Activated CD4-positive, alpha-beta memory T cell treated with anti-CD3 and anti-CD28 coated beads, Interleukin-2, amount 10 ng/mL, durations not matched to agents 7 days and 5 days (primary cell): Measurements from ENCODE around the gene PRPF38A. TPM values are rescaled to one million over a fixed set of nuclear protein-coding genes. Genes with fewer than 3 reads are reported as not detected.

Experiments used
- CTCF ChIA-PET: fragments of 350-600 bp; sonication (Branson Sonifier 250); formaldehyde crosslinking; loops from one replicate; lab custom pipeline; 2021; ENCODE audit warnings: antibody characterized with exemption, inconsistent platforms; lab: Charles Lee
- POLR2A ChIA-PET: fragments of 350-600 bp; sonication (Branson Sonifier 250); formaldehyde crosslinking; loops from one replicate; lab custom pipeline; 2021; ENCODE audit warnings: antibody characterized with exemption; lab: Charles Lee
- DNase-seq: peaks from one replicate; pipeline ENCODE4 v3.0.0-alpha.2; 2020
- H3K27ac Mint-ChIP-seq: one replicate; pipeline ENCODE4 v1.8.0; 2021; ENCODE audit warnings: mild to moderate bottlenecking, mixed read lengths
- H3K27me3 Mint-ChIP-seq: one replicate; pipeline ENCODE4 v1.8.0; 2021; ENCODE audit warnings: mixed read lengths
- H3K36me3 Mint-ChIP-seq: one replicate; pipeline ENCODE4 v1.8.0; 2021; ENCODE audit warnings: low read depth, mixed read lengths
- H3K4me1 Mint-ChIP-seq: one replicate; pipeline ENCODE4 v1.8.0; 2021; ENCODE audit warnings: mixed read lengths
- H3K4me3 Mint-ChIP-seq: one replicate; pipeline ENCODE4 v1.8.0; 2021; ENCODE audit warnings: mild to moderate bottlenecking, mixed read lengths
- H3K9me3 Mint-ChIP-seq: one replicate; pipeline ENCODE4 v1.8.0; 2021; ENCODE audit warnings: mixed read lengths
- total RNA-seq, 2 experiments: library from RNA; stranded (reverse); gene quantifications; one replicate each; pipeline ENCODE4 v1.2.3, GENCODE V29; 2021

Gene PRPF38A
- total RNA-seq, result 10 to 100 TPM; 84.1 to 86.5 TPM

DNA sequence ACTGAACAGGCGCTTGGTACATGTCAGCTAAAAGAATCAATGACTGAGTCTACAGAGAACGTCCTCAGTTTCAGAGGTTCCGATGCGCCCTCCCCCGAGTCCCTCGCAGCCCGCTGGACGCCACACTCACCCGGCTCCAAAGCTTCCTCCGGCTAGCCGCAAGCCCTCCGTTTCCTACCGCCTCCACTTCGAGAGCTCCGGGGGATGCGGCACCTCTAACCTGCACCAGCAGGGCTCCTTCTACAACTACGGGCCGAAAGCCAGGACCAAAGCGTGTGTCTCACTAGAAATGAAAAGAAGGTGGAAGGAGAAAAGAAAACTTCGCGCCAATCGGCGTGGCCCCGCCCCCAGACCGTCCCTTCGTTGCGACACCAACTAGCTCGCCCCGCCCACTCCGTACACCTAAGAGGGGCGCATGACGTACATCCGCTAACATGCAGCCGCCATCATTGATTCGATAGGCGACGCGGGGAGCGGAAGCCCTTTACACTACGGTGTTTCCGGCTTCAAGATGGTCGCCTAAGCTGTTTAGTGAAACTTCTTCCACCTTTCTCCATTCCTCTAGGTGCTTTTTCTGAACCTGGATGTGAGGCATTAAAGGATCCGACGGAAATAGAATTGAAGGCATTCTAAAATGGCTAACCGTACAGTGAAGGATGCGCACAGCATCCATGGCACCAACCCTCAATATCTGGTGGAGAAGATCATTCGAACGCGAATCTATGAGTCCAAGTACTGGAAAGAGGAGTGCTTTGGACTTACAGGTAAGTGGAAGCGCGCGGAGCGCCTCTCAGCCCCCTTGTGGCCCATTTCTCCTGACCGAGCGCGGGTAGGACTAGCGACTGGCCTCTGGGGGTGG, at the start of gene PRPF38A, which contains the start of gene ORC1:
TSS of gene PRPF38A (plus strand) at position 487 of the 859 bp plus-strand sequence. CDS start at position 635, 148 bp downstream.
TSS of gene ORC1 (minus strand) at position 308 of the 859 bp plus-strand sequence. CDS start 2,200 bp downstream, outside the sequence.
- POLR2A ChIA-PET, result interaction anchor here (0.9 to 6.1 kb wide), 45 partner anchors 10 to 923 kb away, joined by 3 to 144 read pairs (median 6); partner anchors contain the start of genes BTF3L4, CC2D1B, GPX7 and KTI12

DNA sequence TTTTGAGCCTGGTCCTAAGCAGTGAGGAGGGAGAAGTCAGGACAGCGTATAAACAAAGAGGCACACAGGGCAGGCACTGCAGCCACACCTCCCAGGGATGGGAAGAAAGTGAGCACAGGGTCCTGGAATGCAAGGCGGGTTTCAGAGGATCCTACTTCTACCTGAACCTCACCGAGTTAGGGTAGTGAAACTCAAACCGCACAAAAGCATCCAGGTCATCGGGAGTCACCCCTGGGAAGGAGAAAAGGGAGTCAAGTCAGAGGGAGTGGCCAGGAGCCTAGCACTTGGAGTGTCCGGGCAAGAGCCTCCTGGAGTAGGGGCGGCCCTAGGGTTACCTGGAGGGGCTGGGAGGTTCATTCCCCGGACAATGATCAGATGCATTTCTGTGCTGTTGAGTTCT, 49.0 kb upstream of the PRPF38A start:
- peaks cover 71% of the 10 kb centered on the region for H3K36me3 Mint-ChIP-seq
- POLR2A ChIA-PET, result interaction anchor here (1.7 kb wide), 1 partner anchor 9 kb away, joined by 5 read pairs; no protein-coding TSS in a partner anchor

More for the DNA sequence above, at the start of gene PRPF38A, which contains the start of gene ORC1:
- H3K36me3 Mint-ChIP-seq, result peaks cover 75% of the 10 kb centered on the region
- peak within 1 kb of the TSS; percentile 100 for H3K27ac Mint-ChIP-seq
- no peaks in the 10 kb centered on the region for H3K27me3 Mint-ChIP-seq
- peak; percentile 98 for DNase-seq
- H3K4me3 Mint-ChIP-seq, result peak within 1 kb of the TSS; percentile 100
- H3K4me1 Mint-ChIP-seq, result peaks cover 67% of the 10 kb centered on the region
- no peaks in the 10 kb centered on the region for H3K9me3 Mint-ChIP-seq
- CTCF ChIA-PET, result interaction anchor here (0.7 to 3.8 kb wide), 20 partner anchors 9 to 517 kb away, joined by 3 to 37 read pairs (median 4); partner anchors contain the start of genes ECHDC2, SHISAL2A and TUT4

DNA sequence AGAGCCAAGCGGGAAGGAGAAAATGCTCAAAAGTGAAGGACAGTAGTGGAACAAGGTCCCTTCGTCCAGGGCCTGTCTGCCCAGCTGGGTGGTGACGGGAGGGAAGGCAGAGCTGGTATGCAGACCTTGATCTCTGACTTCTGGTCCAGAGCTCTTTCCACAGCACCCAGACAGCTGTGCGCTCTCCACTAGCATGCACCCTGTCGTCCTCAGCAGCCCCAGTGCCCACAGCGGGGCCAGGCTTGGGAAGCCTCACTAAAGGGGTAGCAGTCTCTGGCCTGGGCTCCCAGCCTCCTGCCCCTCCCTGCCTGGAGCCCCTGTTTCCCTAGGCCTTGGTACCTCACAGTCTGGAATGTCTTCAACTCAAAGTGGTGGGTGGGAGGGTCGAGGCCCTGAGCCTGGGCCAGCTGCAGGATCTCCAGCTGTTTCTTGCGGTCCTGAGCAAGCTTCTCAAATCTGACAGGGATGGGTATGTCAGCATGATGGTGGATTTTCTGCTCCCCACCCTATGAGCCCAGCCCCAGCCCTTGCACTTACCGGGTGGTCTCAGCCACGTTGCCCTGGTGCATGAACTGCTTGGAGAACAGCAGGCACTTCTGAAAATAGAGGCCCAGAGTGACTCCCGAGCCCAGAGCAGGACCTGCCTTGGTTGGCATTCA, 48.4 kb upstream of the PRPF38A start:
- H3K27me3 Mint-ChIP-seq, result no peaks in the 10 kb centered on the region
- CTCF ChIA-PET, result no interaction called here
- no peak overlapping the region for H3K4me3 Mint-ChIP-seq
- H3K4me1 Mint-ChIP-seq, result peaks cover 5% of the 10 kb centered on the region
- H3K36me3 Mint-ChIP-seq, result peaks cover 76% of the 10 kb centered on the region
- no peaks in the 10 kb centered on the region for H3K9me3 Mint-ChIP-seq
- H3K27ac Mint-ChIP-seq, result no peak overlapping the region
- POLR2A ChIA-PET, result interaction anchor here (1.1 to 1.7 kb wide), 2 partner anchors 9 to 10 kb away, joined by 3 to 5 read pairs; partner anchors contain the start of gene CC2D1B
- no peak for DNase-seq

More for the DNA sequence above, 49.0 kb upstream of the PRPF38A start:
- CTCF ChIA-PET, result no interaction called here
- Mint-ChIP-seq H3K4me1 (peaks cover 5% of the 10 kb centered on the region), H3K9me3 (no peaks in the 10 kb centered on the region), H3K27me3 (no peaks in the 10 kb centered on the region), H3K4me3 (no peak overlapping the region), H3K27ac (no peak overlapping the region)
- DNase-seq, result no peak

- ChIA-PET CTCF (no interaction called here), POLR2A (interaction anchor here (1.0 to 1.7 kb wide), 3 partner anchors 8 to 21 kb away, joined by 3 to 5 read pairs (median 3); partner anchors contain the start of gene CC2D1B)
- H3K4me3 Mint-ChIP-seq, result no peak overlapping the region
- H3K4me1 Mint-ChIP-seq, result peaks cover 7% of the 10 kb centered on the region
- H3K27ac Mint-ChIP-seq, result no peak overlapping the region
- peaks cover 85% of the 10 kb centered on the region for H3K36me3 Mint-ChIP-seq
- DNase-seq, result no peak
- H3K27me3 Mint-ChIP-seq, result no peaks in the 10 kb centered on the region
- no peaks in the 10 kb centered on the region for H3K9me3 Mint-ChIP-seq
Measured at GRCh38 chr1:52356818-52357355, 47.5 kb upstream of the PRPF38A start.

DNA sequence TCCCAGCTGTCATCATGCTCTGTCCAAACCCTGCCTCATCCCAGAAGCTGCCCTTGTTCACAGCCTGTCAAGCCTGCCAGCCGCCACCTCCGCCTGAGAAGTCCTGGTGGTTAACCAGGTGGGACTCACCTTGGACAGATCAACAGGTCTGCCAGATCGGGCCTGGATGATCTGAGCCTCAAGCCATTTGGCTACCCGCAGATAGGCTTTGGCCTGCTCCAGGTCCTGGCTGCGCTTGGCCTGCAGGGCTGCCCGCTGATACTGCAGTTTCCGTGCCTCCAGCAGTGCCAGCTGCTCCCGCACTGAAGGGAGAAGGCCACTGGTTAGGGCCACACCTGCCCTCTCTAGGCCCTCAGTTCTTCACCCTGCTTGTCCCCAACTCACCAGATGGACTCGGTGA, 47.0 kb upstream of the PRPF38A start:
- Mint-ChIP-seq H3K4me1 (peaks cover 8% of the 10 kb centered on the region), H3K9me3 (no peaks in the 10 kb centered on the region), H3K27me3 (no peaks in the 10 kb centered on the region), H3K36me3 (peaks cover 90% of the 10 kb centered on the region), H3K27ac (no peak overlapping the region), H3K4me3 (no peak overlapping the region)
- CTCF ChIA-PET, result no interaction called here
- POLR2A ChIA-PET, result interaction anchor here (1.0 to 1.4 kb wide), 3 partner anchors 8 to 21 kb away, joined by 3 read pairs; partner anchors contain the start of gene CC2D1B
- no peak for DNase-seq

- ChIA-PET CTCF (no interaction called here), POLR2A (interaction anchor here (1.4 to 1.6 kb wide), 2 partner anchors 7 to 10 kb away, joined by 3 to 4 read pairs; partner anchors contain the start of gene CC2D1B)
- Mint-ChIP-seq H3K4me3 (no peak overlapping the region), H3K9me3 (no peaks in the 10 kb centered on the region), H3K27ac (no peak overlapping the region), H3K36me3 (peaks cover 83% of the 10 kb centered on the region), H3K27me3 (no peaks in the 10 kb centered on the region), H3K4me1 (peaks cover 15% of the 10 kb centered on the region)
- DNase-seq, result no peak
Measured at GRCh38 chr1:52358851-52359497, 45.4 kb upstream of the PRPF38A start.

DNA sequence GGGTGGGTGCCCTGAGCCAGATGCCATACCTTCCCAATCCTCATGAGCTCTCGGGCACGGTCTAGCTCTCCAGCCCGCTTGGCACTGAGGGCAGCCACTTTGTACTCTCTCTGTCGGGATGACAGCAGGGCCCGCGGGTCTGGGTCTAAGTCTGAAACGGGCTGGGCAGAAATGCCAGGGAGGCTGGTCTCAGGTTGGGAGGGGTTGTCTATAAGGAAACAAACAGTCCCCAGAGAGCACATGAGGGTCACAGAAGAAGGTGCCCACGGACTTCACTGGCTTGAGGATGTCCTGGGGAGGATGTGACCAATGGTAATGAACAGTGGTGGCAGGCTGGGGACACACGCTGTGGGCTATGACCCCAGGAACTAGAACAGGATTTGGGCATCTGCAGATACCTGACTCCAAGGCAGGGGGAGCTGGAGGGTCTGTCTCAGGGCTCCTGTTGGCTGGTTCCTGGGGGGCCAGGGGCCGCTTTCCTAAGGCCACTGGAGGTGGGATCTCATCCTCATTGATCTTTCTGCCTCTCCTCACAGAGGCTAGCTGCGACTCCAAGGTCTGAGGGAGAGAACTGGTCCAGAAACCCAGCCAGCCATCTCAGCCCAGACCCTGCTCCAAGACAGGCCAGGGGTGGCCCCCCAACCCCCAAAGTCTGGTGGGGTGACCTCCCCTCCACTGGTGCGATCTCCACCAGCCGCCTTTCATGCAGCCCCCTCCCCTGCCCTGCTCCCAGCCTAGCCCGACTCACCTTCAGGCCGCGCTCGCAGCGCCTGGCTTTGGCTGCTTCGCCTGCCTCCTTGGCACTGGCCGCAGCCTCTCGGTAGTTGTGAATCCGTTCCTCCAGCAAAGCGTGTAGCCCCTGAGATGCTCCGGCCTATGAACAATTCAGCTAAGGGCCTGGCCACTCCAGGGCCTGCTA, 44.5 kb upstream of the PRPF38A start:
- ChIA-PET CTCF (no interaction called here), POLR2A (interaction anchor here (1.6 to 2.6 kb wide), 2 partner anchors 11 to 44 kb away, joined by 4 to 11 read pairs; partner anchors contain the start of genes ORC1 and PRPF38A)

DNA sequence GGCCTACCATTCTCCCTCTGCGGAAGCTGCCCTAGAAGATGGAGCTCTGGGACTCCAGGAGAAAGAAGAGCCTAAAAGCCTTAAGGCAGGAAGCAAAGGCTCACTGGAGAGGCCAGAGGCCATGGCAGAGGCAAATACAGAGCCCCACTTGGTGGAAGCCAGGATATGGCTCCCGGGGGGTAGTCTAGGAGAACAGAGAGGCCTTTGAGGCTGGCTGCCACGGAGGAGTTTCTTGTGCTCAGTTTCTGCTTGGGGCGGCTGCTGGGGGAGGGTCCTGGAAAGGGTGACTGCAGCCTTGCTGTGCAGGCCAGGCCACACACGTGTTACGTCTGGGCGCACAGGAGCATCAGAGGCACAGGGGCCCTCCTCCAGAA, 43.8 kb upstream of the PRPF38A start:
- CTCF ChIA-PET, result no interaction called here
- Mint-ChIP-seq H3K36me3 (peaks cover 82% of the 10 kb centered on the region), H3K4me1 (peaks cover 29% of the 10 kb centered on the region), H3K4me3 (no peak overlapping the region), H3K27ac (no peak overlapping the region), H3K9me3 (no peaks in the 10 kb centered on the region), H3K27me3 (no peaks in the 10 kb centered on the region)
- no peak for DNase-seq
- POLR2A ChIA-PET, result interaction anchor here (1.6 to 2.6 kb wide), 2 partner anchors 12 to 43 kb away, joined by 4 to 11 read pairs; partner anchors contain the start of genes ORC1 and PRPF38A

More for the DNA sequence above, 44.5 kb upstream of the PRPF38A start:
- Mint-ChIP-seq H3K36me3 (peaks cover 82% of the 10 kb centered on the region), H3K27me3 (no peaks in the 10 kb centered on the region), H3K4me1 (peaks cover 23% of the 10 kb centered on the region), H3K27ac (no peak overlapping the region), H3K4me3 (no peak overlapping the region), H3K9me3 (no peaks in the 10 kb centered on the region)
- no peak for DNase-seq

- Mint-ChIP-seq H3K4me1 (peaks cover 46% of the 10 kb centered on the region), H3K27ac (peak overlapping the region; percentile 96), H3K4me3 (peak overlapping the region; percentile 97), H3K9me3 (no peaks in the 10 kb centered on the region), H3K36me3 (peaks cover 48% of the 10 kb centered on the region), H3K27me3 (no peaks in the 10 kb centered on the region)
- peak; percentile 25 for DNase-seq
- ChIA-PET CTCF (interaction anchor here (1.0 to 1.2 kb wide), 2 partner anchors 308 to 322 kb away, joined by 3 read pairs; partner anchors contain the start of gene BTF3L4), POLR2A (interaction anchor here (1.0 to 2.8 kb wide), 11 partner anchors 8 to 363 kb away, joined by 3 to 71 read pairs (median 7); partner anchors contain the start of genes BTF3L4, ORC1, PRPF38A and SHISAL2A)
Measured at GRCh38 chr1:52364235-52364839, 40.1 kb upstream of the PRPF38A start.

GRCh38 chr1:52365071-52365745, 39.2 kb upstream of the PRPF38A start:
- H3K9me3 Mint-ChIP-seq, result no peaks in the 10 kb centered on the region
- H3K36me3 Mint-ChIP-seq, result peaks cover 42% of the 10 kb centered on the region
- no peaks in the 10 kb centered on the region for H3K27me3 Mint-ChIP-seq
- POLR2A ChIA-PET, result interaction anchor here (0.5 to 2.8 kb wide), 24 partner anchors 7 to 364 kb away, joined by 3 to 71 read pairs (median 4); partner anchors contain the start of genes BTF3L4, KTI12, ORC1 and PRPF38A
- peaks cover 46% of the 10 kb centered on the region for H3K4me1 Mint-ChIP-seq
- no peak for DNase-seq
- CTCF ChIA-PET, result interaction anchor here (1.0 to 1.2 kb wide), 3 partner anchors 39 to 321 kb away, joined by 3 to 4 read pairs (median 3); partner anchors contain the start of genes BTF3L4 and ORC1
- peak overlapping the region; percentile 96 for H3K27ac Mint-ChIP-seq
- peak overlapping the region; percentile 97 for H3K4me3 Mint-ChIP-seq
